Measurements from ENCODE around the gene IP6K2. TPM values are rescaled to one million over a fixed set of nuclear protein-coding genes. Genes with fewer than 3 reads are reported as not detected.

IP6K2 gene
- total RNA-seq, 1 donor from 2014 or later = 33.9 TPM

DNA sequence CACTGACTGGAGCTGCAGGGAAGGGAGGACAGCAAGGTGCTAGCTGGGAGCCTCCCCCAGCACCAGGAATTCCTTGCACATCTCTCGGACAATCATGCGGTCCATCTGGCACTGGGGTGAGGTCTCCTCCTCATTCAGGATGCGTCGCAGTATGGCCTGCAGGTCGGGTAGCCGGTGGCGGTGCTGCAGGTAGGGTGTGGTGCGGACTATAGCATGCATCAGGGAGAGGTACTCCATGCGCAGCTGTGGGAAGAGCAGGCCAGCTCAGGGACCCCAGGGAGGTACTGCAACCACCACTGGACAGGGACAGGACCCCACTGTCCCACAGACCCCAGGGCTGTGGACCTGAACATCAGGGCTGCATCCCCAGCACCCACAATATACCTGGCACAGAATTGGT, 42.5 kb downstream of the IP6K2 start:
- Histone ChIP-seq H3K27me3 (ENCODE audit: control insufficient read depth in 3 of 3, insufficient read depth in 3 of 3, low read length in 3 of 3) (no peaks in the 10 kb centered on the region), H3K36me3 (ENCODE audit: control insufficient read depth in 3 of 3, insufficient read depth in 3 of 3, low read length in 3 of 3) (peaks cover 28 to 48% (median 32%) of the 10 kb centered on the region in 3 donors), H3K4me1 (ENCODE audit: control insufficient read depth in 3 of 3, insufficient read depth in 3 of 3, low read length in 3 of 3) (no peaks in the 10 kb centered on the region), H3K27ac (ENCODE audit: low read depth, low read length) (no peak overlapping the region), H3K9me3 (ENCODE audit: control insufficient read depth in 3 of 3, low read length in 3 of 3) (no peaks in the 10 kb centered on the region), H3K4me3 (ENCODE audit: low read length in 3 of 3) (no peak overlapping the region), H3K9ac (ENCODE audit: low read depth in 1 of 3, low read length in 3 of 3) (no peak overlapping the region)

DNA sequence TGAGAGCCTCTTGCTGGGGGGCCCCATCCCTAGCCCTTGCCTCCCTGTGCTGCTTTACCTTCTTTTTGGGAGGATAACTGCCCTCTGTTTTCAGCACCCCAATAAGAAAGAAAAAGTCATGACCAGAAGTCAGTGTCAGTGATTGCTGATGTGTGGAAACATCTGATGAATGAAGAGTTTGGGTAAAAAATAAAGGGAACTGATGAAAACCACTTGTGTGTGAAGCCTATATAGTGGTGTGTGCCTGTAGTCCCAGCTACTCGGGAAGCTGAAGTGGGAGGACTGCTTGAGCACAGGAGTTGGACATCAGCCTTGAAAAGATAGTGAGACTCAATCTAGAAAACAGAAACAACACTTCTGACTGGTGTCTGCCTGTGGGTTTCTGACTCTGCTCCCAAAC, 44.5 kb downstream of the IP6K2 start:
- peaks cover 16 to 30% (median 16%) of the 10 kb centered on the region in 3 donors for H3K36me3 ChIP-seq (ENCODE audit: control insufficient read depth in 3 of 3, insufficient read depth in 3 of 3, low read length in 3 of 3)
- no peaks in the 10 kb centered on the region for H3K4me1 ChIP-seq (ENCODE audit: control insufficient read depth in 3 of 3, insufficient read depth in 3 of 3, low read length in 3 of 3)
- H3K27me3 ChIP-seq (ENCODE audit: control insufficient read depth in 3 of 3, insufficient read depth in 3 of 3, low read length in 3 of 3) = no peaks in the 10 kb centered on the region
- H3K4me3 ChIP-seq (ENCODE audit: low read length in 3 of 3) = no peak overlapping the region
- no peak overlapping the region for H3K27ac ChIP-seq (ENCODE audit: low read depth, low read length)
- no peaks in the 10 kb centered on the region for H3K9me3 ChIP-seq (ENCODE audit: control insufficient read depth in 3 of 3, low read length in 3 of 3)
- no peak overlapping the region for H3K9ac ChIP-seq (ENCODE audit: low read depth in 1 of 3, low read length in 3 of 3)

DNA sequence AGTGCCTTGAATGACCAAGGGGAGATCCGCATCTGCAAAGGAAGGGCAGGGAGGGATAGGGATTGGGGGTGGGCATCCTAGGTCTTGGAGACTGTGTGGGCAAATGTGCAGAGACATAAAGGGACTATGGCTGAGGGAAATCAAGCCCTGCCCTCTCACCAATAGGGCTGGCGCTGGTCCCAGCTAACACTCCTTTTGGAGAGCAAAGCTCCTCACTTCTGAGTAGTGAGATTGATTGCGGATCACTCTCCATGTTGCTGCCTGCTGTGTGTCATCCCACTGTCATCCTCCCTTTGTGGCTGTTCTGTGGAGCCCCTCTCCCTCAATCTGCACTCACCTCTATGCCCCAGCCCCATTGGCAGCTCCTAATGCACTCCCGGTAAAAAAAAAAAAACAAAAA, 52.1 kb downstream of the IP6K2 start:
- Histone ChIP-seq H3K4me1 (ENCODE audit: control insufficient read depth in 3 of 3, insufficient read depth in 3 of 3, low read length in 3 of 3) (peaks cover 9 to 16% (median 16%) of the 10 kb centered on the region in 3 donors), H3K4me3 (ENCODE audit: low read length in 3 of 3) (no peak overlapping the region), H3K9ac (ENCODE audit: low read depth in 1 of 3, low read length in 3 of 3) (no peak overlapping the region), H3K27me3 (ENCODE audit: control insufficient read depth in 3 of 3, insufficient read depth in 3 of 3, low read length in 3 of 3) (peaks cover 30 to 46% (median 35%) of the 10 kb centered on the region in 3 donors), H3K27ac (ENCODE audit: low read depth, low read length) (no peak overlapping the region), H3K9me3 (ENCODE audit: control insufficient read depth in 3 of 3, low read length in 3 of 3) (no peaks in the 10 kb centered on the region), H3K36me3 (ENCODE audit: control insufficient read depth in 3 of 3, insufficient read depth in 3 of 3, low read length in 3 of 3) (no peaks in the 10 kb centered on the region)

DNA sequence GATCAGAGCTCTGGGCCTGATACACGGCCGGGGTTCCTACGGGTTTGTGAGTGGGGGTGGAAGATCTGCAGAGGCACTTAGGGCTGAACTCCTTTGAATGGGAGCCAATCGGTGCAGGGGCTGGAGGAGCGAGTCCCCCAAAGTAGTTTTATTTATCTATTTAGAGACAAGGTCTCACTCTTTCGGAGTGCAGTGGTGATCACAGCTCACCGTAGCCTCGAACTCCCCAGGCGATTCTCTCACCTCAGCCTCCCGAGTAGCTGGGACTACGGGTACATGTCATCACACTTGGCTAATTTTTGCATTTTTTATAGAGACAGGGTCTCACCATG, 52.7 kb downstream of the IP6K2 start:
- H3K4me3 ChIP-seq (ENCODE audit: low read length in 3 of 3) = peak overlapping the region in 1 of 3 donors; percentile 38
- H3K9ac ChIP-seq (ENCODE audit: low read depth in 1 of 3, low read length in 3 of 3) = no peak overlapping the region
- no peak overlapping the region for H3K27ac ChIP-seq (ENCODE audit: low read depth, low read length)
- no peaks in the 10 kb centered on the region for H3K9me3 ChIP-seq (ENCODE audit: control insufficient read depth in 3 of 3, low read length in 3 of 3)
- no peaks in the 10 kb centered on the region for H3K36me3 ChIP-seq (ENCODE audit: control insufficient read depth in 3 of 3, insufficient read depth in 3 of 3, low read length in 3 of 3)
- peaks cover 35 to 53% (median 38%) of the 10 kb centered on the region in 3 donors for H3K27me3 ChIP-seq (ENCODE audit: control insufficient read depth in 3 of 3, insufficient read depth in 3 of 3, low read length in 3 of 3)
- peaks cover 9 to 16% (median 16%) of the 10 kb centered on the region in 3 donors for H3K4me1 ChIP-seq (ENCODE audit: control insufficient read depth in 3 of 3, insufficient read depth in 3 of 3, low read length in 3 of 3)

DNA sequence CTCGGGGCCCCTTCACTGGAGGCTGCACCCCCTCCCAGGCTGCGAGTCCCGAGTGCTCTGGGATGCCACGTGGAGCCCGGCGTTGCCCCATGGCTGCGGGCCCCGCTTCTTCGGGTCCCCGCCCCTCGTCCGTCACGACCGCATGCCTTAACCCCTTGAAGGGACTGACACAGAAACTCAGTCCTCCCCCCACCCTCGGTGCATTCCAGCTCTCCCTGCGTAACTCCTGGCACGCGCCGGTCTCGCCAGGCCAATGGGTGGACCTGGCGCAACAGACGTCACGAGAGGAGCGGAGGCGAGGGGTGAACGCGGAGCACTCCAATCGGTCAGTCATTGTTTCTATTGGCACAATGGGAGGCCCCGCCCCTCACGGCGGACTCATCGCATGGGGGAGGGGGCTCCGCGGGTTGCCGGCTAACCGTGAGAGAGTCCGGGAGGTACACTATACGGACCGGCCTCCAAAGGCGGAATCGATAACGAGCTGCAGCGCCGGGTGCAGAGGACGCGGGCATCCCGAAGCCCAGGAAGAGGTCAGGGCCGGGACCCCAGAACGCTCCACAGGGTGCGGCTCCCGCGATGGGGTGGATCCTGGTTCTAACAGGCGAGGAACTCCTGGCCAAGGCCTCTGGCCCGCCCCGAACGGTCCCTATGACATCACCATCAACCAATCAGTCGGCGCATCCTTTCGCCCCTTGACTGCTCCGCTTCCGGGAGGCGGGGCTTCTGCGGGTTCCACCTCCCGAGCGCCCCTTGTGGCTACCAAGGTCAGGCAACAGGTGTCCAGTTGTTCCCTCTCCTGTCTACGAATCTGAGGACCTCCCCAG, 53.3 kb downstream of the IP6K2 start:
- Histone ChIP-seq H3K4me1 (ENCODE audit: control insufficient read depth in 3 of 3, insufficient read depth in 3 of 3, low read length in 3 of 3) (peaks cover 9 to 16% (median 16%) of the 10 kb centered on the region in 3 donors), H3K9ac (ENCODE audit: low read depth in 1 of 3, low read length in 3 of 3) (peak overlapping the region in 1 of 3 donors; percentile 6), H3K9me3 (ENCODE audit: control insufficient read depth in 3 of 3, low read length in 3 of 3) (no peaks in the 10 kb centered on the region), H3K36me3 (ENCODE audit: control insufficient read depth in 3 of 3, insufficient read depth in 3 of 3, low read length in 3 of 3) (no peaks in the 10 kb centered on the region), H3K27me3 (ENCODE audit: control insufficient read depth in 3 of 3, insufficient read depth in 3 of 3, low read length in 3 of 3) (peaks cover 36 to 57% (median 44%) of the 10 kb centered on the region in 3 donors), H3K27ac (ENCODE audit: low read depth, low read length) (peak overlapping the region; percentile 19), H3K4me3 (ENCODE audit: low read length in 3 of 3) (peak overlapping the region; percentile 38 to 69 (median 52))

DNA sequence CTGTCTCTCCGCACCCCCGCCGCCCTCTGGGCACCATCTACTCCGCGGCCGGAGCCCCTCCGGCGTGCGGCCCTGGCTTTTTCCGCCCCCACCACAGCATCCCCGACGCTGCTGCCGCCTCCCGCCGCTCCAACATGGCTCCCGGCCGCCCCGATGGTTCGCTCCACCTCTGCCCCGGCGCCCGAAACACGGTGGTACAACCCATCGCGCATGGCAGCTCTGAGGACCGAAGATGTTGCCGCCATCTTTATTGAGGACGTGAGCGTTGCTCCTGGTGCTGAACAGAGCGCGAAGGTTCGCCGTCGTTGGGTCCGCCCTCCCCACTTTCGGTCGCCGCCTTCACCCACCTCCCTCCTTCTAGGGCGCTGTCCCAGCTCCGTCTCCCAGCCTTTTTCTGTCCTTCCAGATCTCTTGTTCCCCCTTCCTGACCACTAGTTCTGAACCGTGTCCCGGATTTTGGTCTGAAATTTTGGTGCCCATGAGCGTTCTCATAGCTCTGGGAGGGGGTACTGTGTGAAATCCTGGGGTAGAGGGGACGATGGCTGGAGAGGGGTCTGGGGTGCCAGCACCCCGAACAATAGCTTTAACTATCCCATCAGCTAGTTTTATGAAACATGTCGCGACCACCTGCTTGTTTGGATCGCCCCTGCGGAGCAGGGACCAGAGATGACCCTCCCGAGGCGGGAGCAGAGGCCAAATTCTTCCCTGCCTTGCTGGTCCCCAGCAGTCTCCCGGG, 54.1 kb downstream of the IP6K2 start, which contains the start of gene CELSR3:
Gene CELSR3 (minus strand): TSS at position 134 of the 736 bp plus-strand sequence. CDS start 252 bp downstream, outside the sequence.
- no peaks in the 10 kb centered on the region for H3K9me3 ChIP-seq (ENCODE audit: control insufficient read depth in 3 of 3, low read length in 3 of 3)
- peaks cover 9 to 16% (median 16%) of the 10 kb centered on the region in 3 donors for H3K4me1 ChIP-seq (ENCODE audit: control insufficient read depth in 3 of 3, insufficient read depth in 3 of 3, low read length in 3 of 3)
- peak within 1 kb of the TSS; percentile 19 for H3K27ac ChIP-seq (ENCODE audit: low read depth, low read length)
- no peaks in the 10 kb centered on the region for H3K36me3 ChIP-seq (ENCODE audit: control insufficient read depth in 3 of 3, insufficient read depth in 3 of 3, low read length in 3 of 3)
- peak within 1 kb of the TSS; percentile 38 to 69 (median 52) for H3K4me3 ChIP-seq (ENCODE audit: low read length in 3 of 3)
- peak within 1 kb of the TSS in 2 of 3 donors; percentile 6 to 33 for H3K9ac ChIP-seq (ENCODE audit: low read depth in 1 of 3, low read length in 3 of 3)
- peaks cover 39 to 64% (median 50%) of the 10 kb centered on the region in 3 donors for H3K27me3 ChIP-seq (ENCODE audit: control insufficient read depth in 3 of 3, insufficient read depth in 3 of 3, low read length in 3 of 3)

DNA sequence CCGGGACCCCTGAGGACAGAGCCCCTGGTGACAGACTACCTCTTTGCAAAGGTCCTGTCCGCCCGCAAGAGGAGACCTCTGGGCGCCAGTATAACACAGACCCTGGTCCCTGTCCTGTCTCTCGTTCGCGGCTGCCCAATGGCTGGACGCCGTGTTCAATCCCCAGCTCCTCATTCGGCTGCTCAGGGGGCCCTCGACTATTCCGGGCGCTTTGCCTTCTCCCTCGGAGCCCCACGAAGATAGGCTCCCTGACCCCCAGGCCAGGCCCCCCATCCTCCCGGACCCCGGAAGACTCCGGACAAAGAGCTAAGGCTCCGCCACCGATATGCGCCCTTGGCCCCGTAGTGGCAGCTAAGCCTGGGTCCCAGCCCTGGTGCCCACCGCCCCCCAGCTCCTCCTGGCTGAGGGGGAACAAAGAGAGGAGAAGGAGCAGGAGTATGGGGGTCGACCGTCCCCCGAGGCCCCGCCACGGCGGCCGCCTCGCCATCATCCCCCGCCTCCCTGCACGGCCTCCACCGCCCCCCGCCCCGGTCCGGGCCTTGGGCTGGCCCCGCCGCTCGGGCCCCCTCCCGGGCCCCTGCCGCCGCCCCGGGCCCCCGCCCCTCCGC, 54.8 kb downstream of the IP6K2 start:
- Histone ChIP-seq H3K4me3 (ENCODE audit: low read length in 3 of 3) (no peak overlapping the region), H3K27me3 (ENCODE audit: control insufficient read depth in 3 of 3, insufficient read depth in 3 of 3, low read length in 3 of 3) (peaks cover 39 to 70% (median 53%) of the 10 kb centered on the region in 3 donors), H3K4me1 (ENCODE audit: control insufficient read depth in 3 of 3, insufficient read depth in 3 of 3, low read length in 3 of 3) (peaks cover 9 to 16% (median 16%) of the 10 kb centered on the region in 3 donors), H3K36me3 (ENCODE audit: control insufficient read depth in 3 of 3, insufficient read depth in 3 of 3, low read length in 3 of 3) (no peaks in the 10 kb centered on the region), H3K9ac (ENCODE audit: low read depth in 1 of 3, low read length in 3 of 3) (no peak overlapping the region), H3K27ac (ENCODE audit: low read depth, low read length) (no peak overlapping the region), H3K9me3 (ENCODE audit: control insufficient read depth in 3 of 3, low read length in 3 of 3) (no peaks in the 10 kb centered on the region)

DNA sequence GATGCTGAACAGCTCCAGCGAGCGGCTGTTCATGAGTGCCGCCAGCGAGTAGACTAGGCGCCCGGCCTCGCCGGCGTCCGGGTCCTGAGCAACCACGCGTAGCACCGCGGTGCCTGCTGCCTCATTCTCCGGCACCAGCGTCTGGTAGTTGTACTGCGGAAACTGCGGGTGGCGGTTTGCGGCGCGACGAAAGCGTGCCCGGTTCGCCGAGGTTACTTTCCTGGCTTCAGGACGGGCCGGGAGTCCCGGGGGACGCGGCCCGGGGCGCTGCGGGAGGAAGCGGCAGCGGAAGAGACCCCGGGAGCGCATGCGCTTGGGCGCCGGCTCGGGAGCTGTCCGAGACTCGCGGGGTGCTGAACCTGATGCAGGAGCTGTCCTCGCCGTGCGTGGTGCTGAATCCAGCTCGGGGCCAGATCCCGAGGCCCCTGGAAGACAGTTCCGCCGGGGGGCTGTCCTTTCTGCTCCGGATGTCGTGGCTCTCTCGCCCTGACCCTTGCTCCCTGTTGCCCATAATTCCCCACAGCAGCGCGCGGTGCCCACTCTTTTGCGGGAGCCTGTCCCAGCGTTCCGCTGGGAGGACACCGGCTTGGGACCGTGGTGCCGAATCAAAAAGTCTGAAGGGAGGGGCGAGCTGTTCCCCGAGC, 55.4 kb downstream of the IP6K2 start:
- Histone ChIP-seq H3K9ac (ENCODE audit: low read depth in 1 of 3, low read length in 3 of 3) (no peak overlapping the region), H3K36me3 (ENCODE audit: control insufficient read depth in 3 of 3, insufficient read depth in 3 of 3, low read length in 3 of 3) (no peaks in the 10 kb centered on the region), H3K4me1 (ENCODE audit: control insufficient read depth in 3 of 3, insufficient read depth in 3 of 3, low read length in 3 of 3) (peaks cover 11 to 19% (median 18%) of the 10 kb centered on the region in 3 donors), H3K27ac (ENCODE audit: low read depth, low read length) (no peak overlapping the region), H3K4me3 (ENCODE audit: low read length in 3 of 3) (peak overlapping the region in 1 of 3 donors; percentile 35), H3K27me3 (ENCODE audit: control insufficient read depth in 3 of 3, insufficient read depth in 3 of 3, low read length in 3 of 3) (peaks cover 39 to 72% (median 53%) of the 10 kb centered on the region in 3 donors), H3K9me3 (ENCODE audit: control insufficient read depth in 3 of 3, low read length in 3 of 3) (no peaks in the 10 kb centered on the region)

DNA sequence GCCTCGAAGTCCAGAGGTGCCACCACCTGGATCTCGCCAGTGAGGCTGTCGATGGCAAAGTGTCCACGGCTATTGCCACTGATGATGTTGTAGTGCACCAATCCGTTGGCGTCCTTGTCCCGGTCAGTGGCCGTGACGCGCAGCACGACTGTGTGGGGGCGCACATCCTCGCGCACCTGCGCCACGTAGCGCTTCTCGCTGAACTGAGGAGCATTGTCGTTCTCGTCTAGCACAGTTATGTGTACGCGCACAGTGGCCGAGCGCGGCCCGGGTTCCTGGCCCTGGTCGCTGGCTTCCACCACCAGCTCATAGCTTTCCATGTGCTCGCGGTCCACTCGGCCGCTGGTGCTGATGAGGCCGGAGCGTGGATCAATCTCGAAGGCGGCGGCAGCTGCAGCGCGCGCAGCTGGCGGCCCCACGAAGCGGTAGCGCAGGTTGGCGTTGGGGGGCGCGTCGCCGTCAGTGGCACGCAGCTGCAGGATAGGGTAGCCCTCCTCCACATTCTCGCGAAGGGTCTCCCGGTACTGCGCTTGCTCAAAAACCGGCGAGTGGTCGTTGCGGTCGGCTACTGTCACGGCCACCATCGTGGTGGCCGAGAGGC, 56.1 kb downstream of the IP6K2 start:
- Histone ChIP-seq H3K36me3 (ENCODE audit: control insufficient read depth in 3 of 3, insufficient read depth in 3 of 3, low read length in 3 of 3) (no peaks in the 10 kb centered on the region), H3K4me1 (ENCODE audit: control insufficient read depth in 3 of 3, insufficient read depth in 3 of 3, low read length in 3 of 3) (peaks cover 12 to 25% (median 22%) of the 10 kb centered on the region in 3 donors), H3K9me3 (ENCODE audit: control insufficient read depth in 3 of 3, low read length in 3 of 3) (no peaks in the 10 kb centered on the region), H3K27ac (ENCODE audit: low read depth, low read length) (no peak overlapping the region), H3K4me3 (ENCODE audit: low read length in 3 of 3) (no peak overlapping the region), H3K27me3 (ENCODE audit: control insufficient read depth in 3 of 3, insufficient read depth in 3 of 3, low read length in 3 of 3) (peaks cover 39 to 72% (median 53%) of the 10 kb centered on the region in 3 donors), H3K9ac (ENCODE audit: low read depth in 1 of 3, low read length in 3 of 3) (no peak overlapping the region)

All from skeletal muscle tissue (tissue), 4 donors.